K562 (cell line): Measurements from ENCODE around the gene SLC22A23. TPM values are rescaled to one million over a fixed set of nuclear protein-coding genes. Genes with fewer than 3 reads are reported as not detected.

Experiments used
- CTBP1 ChIP-seq: fragments of 450-650 bp; IDR thresholded peaks from 2 replicates; pipeline ENCODE4 v1.6.1; 2016; ENCODE audit warnings: borderline replicate concordance
- GTF2F1 ChIP-seq: IDR thresholded peaks from 2 replicates; pipeline ENCODE4 v1.6.1; 2011; ENCODE audit warnings: low read depth, low read length, improper control_type of control experiment
- JUND ChIP-seq, 2 experiments: IDR thresholded peaks; 2 replicates in 1 of 2; 3 replicates in 1 of 2; pipeline ENCODE4 v1.6.1; 2011; ENCODE audit warnings: borderline replicate concordance in 2 of 2, low read depth in 2 of 2, low read length in 2 of 2, improper control_type of control experiment in 1 of 2, missing biosample characterization in 1 of 2, missing genetic modification characterization in 1 of 2, missing genetic modification reagents in 1 of 2
- MYBL2 ChIP-seq, 2 experiments: fragments of 450-650 bp in 1 of 2; sonication (generic) in 1 of 2; formaldehyde crosslinking in 1 of 2; IDR thresholded peaks; 2 replicates each; pipeline versions ENCODE4 v1.6.1 to v1.8.1; 2017 to 2022; ENCODE audit warnings: borderline replicate concordance in 1 of 2, inconsistent platforms in 1 of 2, low read depth in 1 of 2, mild to moderate bottlenecking in 1 of 2, missing genetic modification reagents in 1 of 2, moderate library complexity in 1 of 2
- NBN ChIP-seq: fragments of 450-650 bp; IDR thresholded peaks from 2 replicates; pipeline ENCODE4 v1.6.1; 2016; ENCODE audit warnings: low read depth, mild to moderate bottlenecking
- NFATC3 ChIP-seq: fragments of 450-650 bp; IDR thresholded peaks from 2 replicates; pipeline ENCODE4 v1.6.1; 2017; ENCODE audit warnings: mild to moderate bottlenecking
- NFIC ChIP-seq: fragments of 450-650 bp; IDR thresholded peaks from 2 replicates; pipeline ENCODE4 v1.6.1; 2017; ENCODE audit warnings: mild to moderate bottlenecking, inconsistent platforms
- SAP30 ChIP-seq: fragments of 200-600 bp; sonication (generic); IDR thresholded peaks from 2 replicates; pipeline ENCODE4 v1.6.1; 2012; ENCODE audit warnings: borderline replicate concordance, low read depth, mild to moderate bottlenecking, moderate library complexity, low read length, control low read depth, inconsistent platforms; ENCODE audit not compliant: insufficient read depth, poor library complexity, severe bottlenecking
- SETDB1 ChIP-seq: IDR thresholded peaks from one replicate; pipeline ENCODE4 v1.6.1; 2012; ENCODE audit warnings: low read length, control low read depth, inconsistent platforms
- SMC3 ChIP-seq: conservative IDR thresholded peaks from 2 replicates; pipeline ENCODE4 v1.6.1; 2011; ENCODE audit warnings: low read depth, low read length, improper control_type of control experiment; ENCODE audit not compliant: insufficient read depth
- SOX6 ChIP-seq: fragments of 450-650 bp; IDR thresholded peaks from 2 replicates; pipeline ENCODE4 v1.6.1; 2014; ENCODE audit warnings: mild to moderate bottlenecking
- STAT5A ChIP-seq: IDR thresholded peaks from 2 replicates; pipeline ENCODE4 v1.6.1; 2012; ENCODE audit warnings: low read length, inconsistent platforms, borderline replicate concordance
- TFAM ChIP-seq: fragments of 250-450 bp; sonication (Bioruptor Pico); conservative IDR thresholded peaks from 2 replicates; pipeline ENCODE4 v1.5.0; 2021; ENCODE audit warnings: mild to moderate bottlenecking, moderate library complexity
- XRCC3 ChIP-seq: fragments of 450-650 bp; IDR thresholded peaks from 2 replicates; pipeline ENCODE4 v1.6.1; 2017; ENCODE audit warnings: mild to moderate bottlenecking, moderate library complexity
- ZKSCAN8 ChIP-seq: fragments of 200-800 bp; sonication (Bioruptor generic); IDR thresholded peaks from 2 replicates; pipeline ENCODE4 v1.6.1; 2016; ENCODE audit warnings: missing genetic modification characterization, missing compliant biosample characterization
- ZNF12 ChIP-seq: sonication (generic); formaldehyde crosslinking; IDR thresholded peaks from 2 replicates; pipeline ENCODE4 v1.4.0; 2020; ENCODE audit warnings: mild to moderate bottlenecking, missing genetic modification reagents
- ZNF146 ChIP-seq: IDR thresholded peaks from one replicate; pipeline ENCODE4 v1.6.1; 2018; ENCODE audit warnings: missing compliant biosample characterization; ENCODE audit not compliant: unreplicated experiment
- ZNF197 ChIP-seq: fragments of 200-800 bp; sonication (Bioruptor generic); IDR thresholded peaks from 2 replicates; pipeline ENCODE4 v1.6.1; 2016; ENCODE audit warnings: low read depth, missing genetic modification characterization, missing compliant biosample characterization
- ZNF384 ChIP-seq: IDR thresholded peaks from 2 replicates; pipeline ENCODE4 v1.6.1; 2012; ENCODE audit warnings: low read depth, low read length, improper control_type of control experiment
- ZNF764 ChIP-seq: fragments of 250-450 bp; sonication (Bioruptor Pico); IDR thresholded peaks from 2 replicates; pipeline ENCODE4 v1.4.0; 2020; ENCODE audit warnings: low read depth, mild to moderate bottlenecking, moderate library complexity
- ZSCAN29 ChIP-seq: fragments of 450-650 bp; IDR thresholded peaks from 2 replicates; pipeline ENCODE4 v1.6.1; 2017
- polyA plus RNA-seq, 8 experiments: library from polyadenylated mRNA; depleted of rRNA in 4 of 8; stranded (reverse) in 5 of 8; unstranded in 3 of 8; fragments of >200 nt; fragmentation: Nextera tagmentation in 2 of 8; fragmentation: Illumina TruSeq in 1 of 8; extraction: Ambion mirVana in 2 of 8; extraction: Trizol in 1 of 8; gene quantifications; 2 replicates each; pipeline versions ENCODE4 v1.2.1 to v1.2.3, GENCODE V29; 2011 to 2014; ENCODE audit warnings: inconsistent platforms in 1 of 8, missing spikeins in 1 of 8
- total RNA-seq, 7 experiments: library from RNA; depleted of rRNA in 6 of 7; stranded (reverse); fragments of >200 nt in 6 of 7; fragmentation: Illumina TruSeq in 2 of 7; extraction: Trizol in 2 of 7; gene quantifications; 2 replicates each; pipeline versions ENCODE4 v1.2.1 to v1.2.3, GENCODE V29; 2011 to 2021; ENCODE audit warnings: low replicate concordance in 1 of 7
- TF ChIP-seq, protein P1 (sequence below): fragments of 450-650 bp; conservative IDR thresholded peaks from 2 replicates; pipeline ENCODE4 v1.6.1; 2016; ENCODE audit warnings: missing genetic modification characterization, low read depth, mild to moderate bottlenecking, missing compliant biosample characterization, moderate library complexity
- TF ChIP-seq, protein P2 (sequence below), 2 experiments: IDR thresholded peaks in 1 of 2; conservative IDR thresholded peaks in 1 of 2; 2 replicates each; pipeline ENCODE4 v1.6.1; 2016; ENCODE audit warnings: low read depth in 2 of 2, mild to moderate bottlenecking in 1 of 2, missing compliant biosample characterization in 1 of 2, missing genetic modification characterization in 1 of 2, moderate library complexity in 1 of 2

SLC22A23 gene
- total and polyA plus RNA-seq, 9 of the 15 experiments (the other 6 are each of a cell fraction or from before 2014, with no cell fraction given): 0.30 to 8.7 (median 2.5) TPM

DNA sequence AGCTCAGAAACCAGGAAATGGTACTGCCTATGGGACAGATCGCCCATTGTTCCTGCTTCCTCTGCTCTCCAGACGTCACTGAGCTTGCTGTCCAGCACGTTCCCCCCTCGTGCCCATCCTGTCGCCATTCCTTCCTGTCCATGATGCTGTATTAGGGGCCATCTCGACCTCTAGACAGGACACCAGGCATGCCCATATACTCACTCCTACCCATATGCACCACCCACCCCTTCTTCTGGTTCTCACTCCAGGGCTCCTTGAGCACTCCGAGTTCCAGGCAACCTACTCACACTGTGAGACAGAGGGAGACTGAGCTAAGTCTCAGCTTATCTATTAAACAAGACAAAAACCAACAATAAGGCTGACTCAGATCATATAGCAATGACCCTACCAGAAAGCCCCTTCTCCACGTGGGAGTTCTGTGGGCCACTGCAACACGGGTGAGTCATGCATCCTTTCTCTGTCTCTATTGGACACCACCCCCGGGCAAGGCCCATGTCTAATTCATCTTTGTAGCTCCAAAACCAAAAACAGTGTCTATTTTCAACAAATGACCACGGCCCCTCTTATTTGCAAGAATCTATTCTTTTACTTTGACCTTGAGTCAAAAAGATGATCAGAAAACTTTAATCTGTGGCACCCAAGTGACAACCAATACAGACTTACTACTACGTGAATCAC, 132.4 kb downstream of the SLC22A23 start (continued):
- TF ChIP-seq JUND (IDR thresholded peaks at IDR 0.05; ENCODE audit: borderline replicate concordance, low read depth, low read length) (peak; percentile 97), JUND (tag; IDR thresholded peaks at IDR 0.05; ENCODE audit: borderline replicate concordance, low read depth, low read length) (peak; percentile 95), SAP30 (no peak), XRCC3 (no peak), GTF2F1 (no peak), ZNF197 (CRISPR knock-in tag) (no peak), CTBP1 (0 out of 2 replicates have a peak, but pooled peaks have one; percentile 36), ZNF12 (no peak), SOX6 (peak; percentile 92), ZNF146 (no peak), ZKSCAN8 (CRISPR knock-in tag) (no peak), NFIC (0 out of 2 replicates have a peak, but pooled peaks have one; percentile 37), SMC3 (no peak), ZNF384 (no peak), MYBL2 (IDR thresholded peaks at IDR 0.05; ENCODE audit: low read depth) (no peak), MYBL2 (CRISPR knock-in tag; IDR thresholded peaks at IDR 0.05; ENCODE audit: borderline replicate concordance) (0 out of 2 replicates have a peak, but pooled peaks have one; percentile 21), NFATC3 (no peak), ZNF764 (CRISPR knock-in tag) (no peak), SETDB1 (no peak), STAT5A (no peak), NBN (no peak), TFAM (CRISPR knock-in tag) (no peak), ZSCAN29 (no peak)
- TF ChIP-seq, protein P1, sequence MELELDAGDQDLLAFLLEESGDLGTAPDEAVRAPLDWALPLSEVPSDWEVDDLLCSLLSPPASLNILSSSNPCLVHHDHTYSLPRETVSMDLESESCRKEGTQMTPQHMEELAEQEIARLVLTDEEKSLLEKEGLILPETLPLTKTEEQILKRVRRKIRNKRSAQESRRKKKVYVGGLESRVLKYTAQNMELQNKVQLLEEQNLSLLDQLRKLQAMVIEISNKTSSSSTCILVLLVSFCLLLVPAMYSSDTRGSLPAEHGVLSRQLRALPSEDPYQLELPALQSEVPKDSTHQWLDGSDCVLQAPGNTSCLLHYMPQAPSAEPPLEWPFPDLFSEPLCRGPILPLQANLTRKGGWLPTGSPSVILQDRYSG (tag): no peak
- TF ChIP-seq, protein P2, sequence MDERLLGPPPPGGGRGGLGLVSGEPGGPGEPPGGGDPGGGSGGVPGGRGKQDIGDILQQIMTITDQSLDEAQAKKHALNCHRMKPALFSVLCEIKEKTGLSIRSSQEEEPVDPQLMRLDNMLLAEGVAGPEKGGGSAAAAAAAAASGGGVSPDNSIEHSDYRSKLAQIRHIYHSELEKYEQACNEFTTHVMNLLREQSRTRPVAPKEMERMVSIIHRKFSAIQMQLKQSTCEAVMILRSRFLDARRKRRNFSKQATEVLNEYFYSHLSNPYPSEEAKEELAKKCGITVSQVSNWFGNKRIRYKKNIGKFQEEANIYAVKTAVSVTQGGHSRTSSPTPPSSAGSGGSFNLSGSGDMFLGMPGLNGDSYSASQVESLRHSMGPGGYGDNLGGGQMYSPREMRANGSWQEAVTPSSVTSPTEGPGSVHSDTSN (CRISPR knock-in tag; IDR thresholded peaks at IDR 0.05; ENCODE audit: low read depth): no peak
- TF ChIP-seq, protein P2 (tag; conservative IDR thresholded peaks at IDR 0.05; ENCODE audit: low read depth): no peak
